WI38 (cell line): ENCODE measurements around the gene ASIC1.
A peak's percentile ranks its signal among the peaks of the same experiment; 100 is the strongest.

ENCODE experiments used
- H3K4me3 ChIP-seq: 2 replicates; pipeline ENCODE4 v1.5.1; 2011; ENCODE audit warnings: low read depth, mild to moderate bottlenecking, control low read depth, low read length
- TF ChIP-seq, protein P1 (sequence below): IDR thresholded peaks from 2 replicates; pipeline ENCODE4 v1.5.1; 2012; ENCODE audit warnings: low read depth, mild to moderate bottlenecking, control low read depth, low read length

Gene ASIC1

GRCh38 chr12:50056639-50056976 lies 788 bp upstream of the ASIC1 start:
- peak overlapping the region; percentile 57 for H3K4me3 ChIP-seq
- TF ChIP-seq, protein P1, sequence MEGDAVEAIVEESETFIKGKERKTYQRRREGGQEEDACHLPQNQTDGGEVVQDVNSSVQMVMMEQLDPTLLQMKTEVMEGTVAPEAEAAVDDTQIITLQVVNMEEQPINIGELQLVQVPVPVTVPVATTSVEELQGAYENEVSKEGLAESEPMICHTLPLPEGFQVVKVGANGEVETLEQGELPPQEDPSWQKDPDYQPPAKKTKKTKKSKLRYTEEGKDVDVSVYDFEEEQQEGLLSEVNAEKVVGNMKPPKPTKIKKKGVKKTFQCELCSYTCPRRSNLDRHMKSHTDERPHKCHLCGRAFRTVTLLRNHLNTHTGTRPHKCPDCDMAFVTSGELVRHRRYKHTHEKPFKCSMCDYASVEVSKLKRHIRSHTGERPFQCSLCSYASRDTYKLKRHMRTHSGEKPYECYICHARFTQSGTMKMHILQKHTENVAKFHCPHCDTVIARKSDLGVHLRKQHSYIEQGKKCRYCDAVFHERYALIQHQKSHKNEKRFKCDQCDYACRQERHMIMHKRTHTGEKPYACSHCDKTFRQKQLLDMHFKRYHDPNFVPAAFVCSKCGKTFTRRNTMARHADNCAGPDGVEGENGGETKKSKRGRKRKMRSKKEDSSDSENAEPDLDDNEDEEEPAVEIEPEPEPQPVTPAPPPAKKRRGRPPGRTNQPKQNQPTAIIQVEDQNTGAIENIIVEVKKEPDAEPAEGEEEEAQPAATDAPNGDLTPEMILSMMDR: no peak

DNA sequence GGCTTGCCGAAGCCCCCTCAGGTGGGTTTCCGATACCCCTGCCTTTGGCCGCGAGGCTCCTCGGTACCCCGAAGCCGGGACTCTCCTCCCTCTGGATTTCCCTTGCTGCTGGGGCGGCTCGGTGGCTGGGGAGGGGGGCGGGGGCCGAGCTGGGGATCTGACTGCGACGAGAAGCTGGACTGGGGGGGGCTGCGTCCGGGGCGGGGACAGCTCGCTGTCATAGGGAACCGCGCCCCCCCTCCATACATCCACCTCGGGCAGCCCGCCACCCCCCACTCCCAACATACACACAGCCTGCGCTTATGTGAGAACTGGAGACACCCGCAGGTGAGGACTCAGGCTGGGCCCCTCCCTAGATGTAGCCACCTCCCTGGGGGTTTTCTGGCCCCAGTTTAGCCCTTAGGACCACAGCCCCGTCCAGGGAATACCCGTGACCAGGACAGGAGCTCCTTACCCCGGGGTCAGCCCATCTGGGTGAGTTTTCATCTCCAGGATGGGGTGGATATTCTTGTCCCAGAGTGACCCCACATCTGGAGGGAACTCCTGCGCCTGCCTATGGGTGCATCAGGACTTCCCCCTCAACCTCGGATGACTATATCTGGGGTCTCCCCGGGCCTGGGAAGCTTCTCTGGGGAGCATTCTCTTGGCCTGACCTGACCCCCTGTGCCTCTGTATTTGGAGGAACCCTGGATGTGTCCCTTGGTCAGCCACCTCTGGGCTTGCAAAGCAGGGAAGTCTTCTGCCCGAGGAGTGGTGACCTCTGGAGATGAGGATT lies 687 bp downstream of the ASIC1 start:
- TF ChIP-seq, protein P1: no peak
- H3K4me3 ChIP-seq: peak overlapping the region; percentile 57

- TF ChIP-seq, protein P1: no peak
- H3K4me3 ChIP-seq: no peak overlapping the region
These were observed 1.4 kb downstream of the ASIC1 start for GRCh38 chr12:50058743-50059312.

DNA sequence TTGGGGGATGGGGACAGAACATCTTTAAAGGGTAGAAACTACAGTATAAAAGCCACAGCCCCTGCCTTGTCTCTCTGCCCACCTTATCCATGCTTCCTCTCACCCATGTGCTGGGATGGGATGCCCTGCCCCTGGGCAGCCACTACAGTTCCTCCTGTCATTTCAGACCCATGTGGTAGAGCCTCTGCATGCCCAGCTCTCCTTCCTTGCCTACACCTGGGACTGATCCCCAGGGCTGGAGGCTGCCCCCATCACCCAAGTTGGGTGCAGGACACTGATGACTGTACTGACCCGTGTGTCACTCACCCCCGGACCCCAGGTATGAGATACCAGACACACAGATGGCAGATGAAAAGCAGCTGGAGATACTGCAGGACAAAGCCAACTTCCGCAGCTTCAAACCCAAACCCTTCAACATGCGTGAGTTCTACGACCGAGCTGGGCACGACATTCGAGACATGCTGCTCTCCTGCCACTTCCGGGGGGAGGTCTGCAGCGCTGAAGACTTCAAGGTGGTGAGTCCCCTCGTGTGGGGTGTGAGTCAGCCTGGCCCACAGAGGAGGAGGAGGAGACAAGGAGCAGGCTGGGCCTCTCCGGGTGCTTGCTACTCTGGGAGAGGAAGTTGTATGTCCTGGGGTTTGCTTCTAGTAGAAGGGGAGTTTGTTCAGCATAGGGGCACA lies 2.2 kb downstream of the ASIC1 start:
- TF ChIP-seq, protein P1: no peak
- no peak overlapping the region for H3K4me3 ChIP-seq

DNA sequence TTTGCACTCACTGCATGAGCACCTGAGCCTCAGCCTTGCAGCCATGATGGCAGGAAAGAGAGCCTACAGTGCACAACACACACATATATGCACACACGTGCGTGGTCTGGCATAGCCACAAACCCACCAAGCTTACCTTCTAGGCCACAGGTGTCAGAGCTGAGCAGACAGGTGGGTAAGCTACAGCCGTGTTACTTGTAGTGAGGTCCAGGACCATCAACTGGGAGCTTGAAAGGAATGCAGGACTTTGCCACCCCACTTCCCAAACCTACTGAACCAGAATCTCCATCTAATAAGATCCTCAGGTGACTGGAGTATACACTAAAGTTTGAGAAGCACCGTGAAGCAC lies 2.7 kb downstream of the ASIC1 start:
- H3K4me3 ChIP-seq: no peak overlapping the region
- TF ChIP-seq, protein P1: no peak

DNA sequence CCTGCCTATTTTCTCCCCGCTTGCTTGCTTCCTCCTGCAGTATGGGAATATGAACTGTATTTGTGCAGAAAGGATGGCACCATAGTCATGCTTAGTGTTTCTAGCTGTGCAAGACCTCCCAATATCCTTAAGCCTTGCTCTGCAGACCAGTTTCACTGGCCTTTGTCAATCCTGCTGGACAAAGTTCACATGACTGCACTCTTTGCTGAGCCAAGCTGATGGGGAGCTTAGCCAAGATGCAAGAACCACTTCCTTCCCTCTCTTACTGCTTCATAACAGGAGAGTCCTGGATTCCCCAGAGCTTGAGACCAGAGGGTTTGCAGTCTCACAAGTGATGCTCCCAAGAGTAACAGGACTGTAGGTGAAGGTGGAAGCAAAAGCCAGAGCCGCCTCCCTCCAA lies 3.8 kb downstream of the ASIC1 start:
- TF ChIP-seq, protein P1: no peak
- no peak overlapping the region for H3K4me3 ChIP-seq
